Neural cell (in vitro differentiated cells): ENCODE data around the gene BMPR1B. TPM values are rescaled to one million over a fixed set of nuclear protein-coding genes. Genes with fewer than 3 reads are reported as not detected.

Experiments used
- H2AFZ ChIP-seq: fragments of 200-600, 300-800 bp; sonication (generic), shearing (Covaris generic); 2 replicates; pipeline ENCODE4 v1.6.0; 2014; ENCODE audit warnings: low read depth, mild to moderate bottlenecking, antibody characterized with exemption, low read length, moderate library complexity
- H3F3A ChIP-seq: fragments of 200-600 bp; shearing (Covaris generic); 2 replicates; pipeline ENCODE4 v1.6.1; 2016; ENCODE audit warnings: mild to moderate bottlenecking, moderate library complexity, mixed read lengths, antibody characterized with exemption, low read length; ENCODE audit not compliant: insufficient read depth, poor library complexity, severe bottlenecking
- H3K27ac ChIP-seq: fragments of 200-600, 300-800 bp; sonication (generic), shearing (Covaris generic); 2 replicates; pipeline ENCODE4 v1.5.1; 2014; ENCODE audit warnings: mild to moderate bottlenecking, low read length, moderate library complexity
- H3K27me3 ChIP-seq: fragments of 300-800, 200-600 bp; sonication (generic), shearing (Covaris generic); 2 replicates; pipeline ENCODE4 v1.6.0; 2014; ENCODE audit warnings: mild to moderate bottlenecking, low read depth, low read length, moderate library complexity; ENCODE audit not compliant: insufficient read depth
- H3K36me3 ChIP-seq: fragments of 300-800, 200-600 bp; sonication (generic), shearing (Covaris generic); 2 replicates; pipeline ENCODE4 v1.5.1; 2014; ENCODE audit warnings: mild to moderate bottlenecking, antibody characterized with exemption, low read length, moderate library complexity; ENCODE audit not compliant: insufficient read depth
- H3K4me2 ChIP-seq: fragments of 300-800, 200-600 bp; sonication (generic), shearing (Covaris generic); 2 replicates; pipeline ENCODE4 v1.6.0; 2014; ENCODE audit warnings: mild to moderate bottlenecking, low read length
- H3K4me3 ChIP-seq: fragments of 300-800, 200-600 bp; sonication (generic), shearing (Covaris generic); 2 replicates; pipeline ENCODE4 v1.5.1; 2014; ENCODE audit warnings: mild to moderate bottlenecking, low read length, moderate library complexity
- H3K79me2 ChIP-seq: fragments of 200-600 bp; shearing (Covaris generic); replicated peaks from 2 replicates; pipeline ENCODE4 v1.6.0; 2014; ENCODE audit warnings: mild to moderate bottlenecking, low read length, moderate library complexity; ENCODE audit not compliant: insufficient read depth
- H3K9ac ChIP-seq: fragments of 300-800, 200-600 bp; sonication (generic), shearing (Covaris generic); 2 replicates; pipeline ENCODE4 v1.6.1; 2016; ENCODE audit warnings: mild to moderate bottlenecking, low read length, mixed read lengths
- H3K9me2 ChIP-seq: fragments of 200-600 bp; shearing (Covaris generic); 2 replicates; pipeline ENCODE4 v1.6.1; 2016; ENCODE audit warnings: mild to moderate bottlenecking, low read length, mixed read lengths; ENCODE audit not compliant: insufficient read depth
- H3K9me3 ChIP-seq: fragments of 200-600, 300-800 bp; sonication (generic), shearing (Covaris generic); 2 replicates; pipeline ENCODE4 v1.6.1; 2016; ENCODE audit warnings: mild to moderate bottlenecking, mixed run types, low read length, moderate library complexity, mixed read lengths
- H4K20me1 ChIP-seq: fragments of 200-600 bp; shearing (Covaris generic); 2 replicates; pipeline ENCODE4 v1.6.1; 2016; ENCODE audit warnings: mild to moderate bottlenecking, mixed run types; ENCODE audit not compliant: insufficient read depth
- EP300 ChIP-seq: fragments of 450-650 bp; conservative IDR thresholded peaks from 2 replicates; pipeline ENCODE4 v1.6.1; 2014; ENCODE audit warnings: antibody characterized with exemption, mild to moderate bottlenecking, moderate library complexity; ENCODE audit not compliant: poor library complexity, severe bottlenecking
- EZH2 ChIP-seq: fragments of 200-600, 300-800 bp; shearing (Covaris generic), sonication (generic); IDR thresholded peaks from 2 replicates; pipeline ENCODE4 v1.6.1; 2014; ENCODE audit warnings: antibody characterized with exemption, low read length, borderline replicate concordance, mild to moderate bottlenecking; ENCODE audit not compliant: insufficient read depth, poor library complexity, severe bottlenecking
- MXI1 ChIP-seq: fragments of 450-650 bp; conservative IDR thresholded peaks from 2 replicates; pipeline ENCODE4 v1.6.1; 2014; ENCODE audit warnings: antibody characterized with exemption, mild to moderate bottlenecking; ENCODE audit not compliant: poor library complexity, severe bottlenecking
- POLR2AphosphoS5 ChIP-seq: IDR thresholded peaks from 2 replicates; pipeline ENCODE4 v1.6.1; 2012
- RAD21 ChIP-seq: fragments of 450-650 bp; conservative IDR thresholded peaks from 2 replicates; pipeline ENCODE4 v1.6.1; 2014; ENCODE audit warnings: antibody characterized with exemption, mild to moderate bottlenecking, moderate library complexity
- SMC3 ChIP-seq: fragments of 450-650 bp; conservative IDR thresholded peaks from 2 replicates; pipeline ENCODE4 v1.6.1; 2014; ENCODE audit warnings: antibody characterized with exemption, mild to moderate bottlenecking, moderate library complexity; ENCODE audit not compliant: poor library complexity
- TAF1 ChIP-seq: IDR thresholded peaks from 2 replicates; pipeline ENCODE4 v1.6.1; 2012; ENCODE audit warnings: low read depth
- polyA plus RNA-seq: library from polyadenylated mRNA; depleted of rRNA; stranded (reverse); fragments of >200 nt; gene quantifications from 2 replicates; pipeline ENCODE4 v1.2.3, GENCODE V29; 2014
- TF ChIP-seq, protein P1 (sequence below): fragments of 450-650 bp; IDR thresholded peaks from 2 replicates; pipeline ENCODE4 v1.5.1; 2014; ENCODE audit warnings: antibody characterized with exemption, mild to moderate bottlenecking, moderate library complexity; ENCODE audit not compliant: poor library complexity, severe bottlenecking
- TF ChIP-seq, protein P2 (sequence below): IDR thresholded peaks from 2 replicates; pipeline ENCODE4 v1.6.1; 2012; ENCODE audit warnings: borderline replicate concordance

Gene BMPR1B
- polyA plus RNA-seq, 1 donor from 2014 or later: 1.6 TPM

DNA sequence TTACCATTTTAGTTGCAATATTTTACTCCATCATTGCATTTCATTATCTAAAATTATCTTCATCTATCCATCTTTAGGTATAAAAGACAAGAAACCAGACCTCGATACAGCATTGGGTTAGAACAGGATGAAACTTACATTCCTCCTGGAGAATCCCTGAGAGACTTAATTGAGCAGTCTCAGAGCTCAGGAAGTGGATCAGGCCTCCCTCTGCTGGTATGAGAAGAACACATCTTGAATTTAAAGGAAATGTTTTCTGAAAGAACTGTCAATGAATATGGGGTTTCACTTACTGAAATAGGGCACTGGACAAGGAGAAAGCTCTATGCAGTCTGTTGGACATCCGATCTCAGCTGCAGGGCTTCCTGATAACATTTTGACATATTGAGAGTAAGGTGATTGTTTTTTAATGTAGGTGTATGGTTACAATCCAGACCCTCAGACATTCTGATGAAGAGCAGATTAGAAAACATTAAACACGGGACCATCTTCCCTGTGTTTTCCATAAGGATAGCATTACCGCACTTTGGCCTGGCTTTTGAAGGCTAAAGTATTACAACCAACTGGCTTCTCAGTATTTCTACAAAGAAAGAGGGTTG, 367.2 kb downstream of the BMPR1B start:
- Histone ChIP-seq H3K9me3 (no peaks in the 10 kb centered on the region), H3K9me2 (no peaks in the 10 kb centered on the region), H3K9ac (no peak overlapping the region), H2AFZ (no peak overlapping the region), H3K27me3 (no peaks in the 10 kb centered on the region), H3K36me3 (no peaks in the 10 kb centered on the region), H3K4me3 (no peak overlapping the region), H4K20me1 (no peaks in the 10 kb centered on the region), H3K4me2 (no peak overlapping the region), H3F3A (no peaks in the 10 kb centered on the region), H3K27ac (no peak overlapping the region), H3K79me2 (no peaks in the 10 kb centered on the region)
- peak; percentile 89 for TF ChIP-seq SMC3
- peak; percentile 83 for TF ChIP-seq RAD21
- no peak for TF ChIP-seq EZH2
- TF ChIP-seq EP300: no peak
- no peak for TF ChIP-seq TAF1
- TF ChIP-seq, protein P1, sequence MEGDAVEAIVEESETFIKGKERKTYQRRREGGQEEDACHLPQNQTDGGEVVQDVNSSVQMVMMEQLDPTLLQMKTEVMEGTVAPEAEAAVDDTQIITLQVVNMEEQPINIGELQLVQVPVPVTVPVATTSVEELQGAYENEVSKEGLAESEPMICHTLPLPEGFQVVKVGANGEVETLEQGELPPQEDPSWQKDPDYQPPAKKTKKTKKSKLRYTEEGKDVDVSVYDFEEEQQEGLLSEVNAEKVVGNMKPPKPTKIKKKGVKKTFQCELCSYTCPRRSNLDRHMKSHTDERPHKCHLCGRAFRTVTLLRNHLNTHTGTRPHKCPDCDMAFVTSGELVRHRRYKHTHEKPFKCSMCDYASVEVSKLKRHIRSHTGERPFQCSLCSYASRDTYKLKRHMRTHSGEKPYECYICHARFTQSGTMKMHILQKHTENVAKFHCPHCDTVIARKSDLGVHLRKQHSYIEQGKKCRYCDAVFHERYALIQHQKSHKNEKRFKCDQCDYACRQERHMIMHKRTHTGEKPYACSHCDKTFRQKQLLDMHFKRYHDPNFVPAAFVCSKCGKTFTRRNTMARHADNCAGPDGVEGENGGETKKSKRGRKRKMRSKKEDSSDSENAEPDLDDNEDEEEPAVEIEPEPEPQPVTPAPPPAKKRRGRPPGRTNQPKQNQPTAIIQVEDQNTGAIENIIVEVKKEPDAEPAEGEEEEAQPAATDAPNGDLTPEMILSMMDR: peak; percentile 81
- TF ChIP-seq, protein P2, sequence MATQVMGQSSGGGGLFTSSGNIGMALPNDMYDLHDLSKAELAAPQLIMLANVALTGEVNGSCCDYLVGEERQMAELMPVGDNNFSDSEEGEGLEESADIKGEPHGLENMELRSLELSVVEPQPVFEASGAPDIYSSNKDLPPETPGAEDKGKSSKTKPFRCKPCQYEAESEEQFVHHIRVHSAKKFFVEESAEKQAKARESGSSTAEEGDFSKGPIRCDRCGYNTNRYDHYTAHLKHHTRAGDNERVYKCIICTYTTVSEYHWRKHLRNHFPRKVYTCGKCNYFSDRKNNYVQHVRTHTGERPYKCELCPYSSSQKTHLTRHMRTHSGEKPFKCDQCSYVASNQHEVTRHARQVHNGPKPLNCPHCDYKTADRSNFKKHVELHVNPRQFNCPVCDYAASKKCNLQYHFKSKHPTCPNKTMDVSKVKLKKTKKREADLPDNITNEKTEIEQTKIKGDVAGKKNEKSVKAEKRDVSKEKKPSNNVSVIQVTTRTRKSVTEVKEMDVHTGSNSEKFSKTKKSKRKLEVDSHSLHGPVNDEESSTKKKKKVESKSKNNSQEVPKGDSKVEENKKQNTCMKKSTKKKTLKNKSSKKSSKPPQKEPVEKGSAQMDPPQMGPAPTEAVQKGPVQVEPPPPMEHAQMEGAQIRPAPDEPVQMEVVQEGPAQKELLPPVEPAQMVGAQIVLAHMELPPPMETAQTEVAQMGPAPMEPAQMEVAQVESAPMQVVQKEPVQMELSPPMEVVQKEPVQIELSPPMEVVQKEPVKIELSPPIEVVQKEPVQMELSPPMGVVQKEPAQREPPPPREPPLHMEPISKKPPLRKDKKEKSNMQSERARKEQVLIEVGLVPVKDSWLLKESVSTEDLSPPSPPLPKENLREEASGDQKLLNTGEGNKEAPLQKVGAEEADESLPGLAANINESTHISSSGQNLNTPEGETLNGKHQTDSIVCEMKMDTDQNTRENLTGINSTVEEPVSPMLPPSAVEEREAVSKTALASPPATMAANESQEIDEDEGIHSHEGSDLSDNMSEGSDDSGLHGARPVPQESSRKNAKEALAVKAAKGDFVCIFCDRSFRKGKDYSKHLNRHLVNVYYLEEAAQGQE: no peak
- no peak for TF ChIP-seq POLR2AphosphoS5
- TF ChIP-seq MXI1: no peak

DNA sequence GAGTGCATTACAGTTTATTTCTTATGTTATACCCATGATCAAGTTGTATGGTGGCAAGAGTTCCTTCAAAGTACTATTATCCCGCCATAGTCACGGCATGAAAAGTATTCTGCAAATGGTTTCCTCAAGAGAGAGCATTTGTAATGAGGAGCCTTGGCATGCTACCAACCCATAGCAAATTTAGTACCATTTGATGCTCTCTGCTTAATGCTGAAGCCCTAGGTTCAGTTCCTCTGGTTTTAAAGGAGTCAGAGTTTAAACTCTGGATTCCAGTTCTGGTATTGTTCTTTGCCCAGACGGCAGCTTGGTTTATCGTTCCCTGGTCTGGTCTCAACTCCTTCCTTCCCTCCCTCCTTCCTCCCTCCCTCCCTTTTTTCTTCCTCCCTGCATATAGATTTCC, 371.3 kb downstream of the BMPR1B start:
- H3K36me3 ChIP-seq: no peaks in the 10 kb centered on the region
- H2AFZ ChIP-seq: no peak overlapping the region
- H3K27me3 ChIP-seq: no peaks in the 10 kb centered on the region
- no peaks in the 10 kb centered on the region for H3K79me2 ChIP-seq
- TF ChIP-seq POLR2AphosphoS5 (no peak), EP300 (no peak)
- H3F3A ChIP-seq: no peaks in the 10 kb centered on the region
- H4K20me1 ChIP-seq: no peaks in the 10 kb centered on the region
- H3K9ac ChIP-seq: no peak overlapping the region
- H3K27ac ChIP-seq: no peak overlapping the region
- H3K4me2 ChIP-seq: no peak overlapping the region
- no peaks in the 10 kb centered on the region for H3K9me3 ChIP-seq
- no peaks in the 10 kb centered on the region for H3K9me2 ChIP-seq
- H3K4me3 ChIP-seq: no peak overlapping the region
